NCI-H748 (cell line): ENCODE results near the gene NR1H3.
A peak's percentile ranks its signal among the peaks of the same experiment; 100 is the strongest.

Experiments used
- DNase-seq: peaks from one replicate; lab custom pipeline; 2025; ENCODE audit not compliant: unreplicated experiment; lab: John Stamatoyannopoulos, UW

The NR1H3 gene

GRCh38 chr11:47269002-47269828, 11.4 kb downstream of the NR1H3 start:
- DNase-seq, result peak; percentile 93

GRCh38 chr11:47269829-47270305, 12.1 kb downstream of the NR1H3 start, which contains the start of gene MADD:
TSS of gene MADD (plus strand) at chr11:47270133.
- DNase-seq, result peak; percentile 93

DNA sequence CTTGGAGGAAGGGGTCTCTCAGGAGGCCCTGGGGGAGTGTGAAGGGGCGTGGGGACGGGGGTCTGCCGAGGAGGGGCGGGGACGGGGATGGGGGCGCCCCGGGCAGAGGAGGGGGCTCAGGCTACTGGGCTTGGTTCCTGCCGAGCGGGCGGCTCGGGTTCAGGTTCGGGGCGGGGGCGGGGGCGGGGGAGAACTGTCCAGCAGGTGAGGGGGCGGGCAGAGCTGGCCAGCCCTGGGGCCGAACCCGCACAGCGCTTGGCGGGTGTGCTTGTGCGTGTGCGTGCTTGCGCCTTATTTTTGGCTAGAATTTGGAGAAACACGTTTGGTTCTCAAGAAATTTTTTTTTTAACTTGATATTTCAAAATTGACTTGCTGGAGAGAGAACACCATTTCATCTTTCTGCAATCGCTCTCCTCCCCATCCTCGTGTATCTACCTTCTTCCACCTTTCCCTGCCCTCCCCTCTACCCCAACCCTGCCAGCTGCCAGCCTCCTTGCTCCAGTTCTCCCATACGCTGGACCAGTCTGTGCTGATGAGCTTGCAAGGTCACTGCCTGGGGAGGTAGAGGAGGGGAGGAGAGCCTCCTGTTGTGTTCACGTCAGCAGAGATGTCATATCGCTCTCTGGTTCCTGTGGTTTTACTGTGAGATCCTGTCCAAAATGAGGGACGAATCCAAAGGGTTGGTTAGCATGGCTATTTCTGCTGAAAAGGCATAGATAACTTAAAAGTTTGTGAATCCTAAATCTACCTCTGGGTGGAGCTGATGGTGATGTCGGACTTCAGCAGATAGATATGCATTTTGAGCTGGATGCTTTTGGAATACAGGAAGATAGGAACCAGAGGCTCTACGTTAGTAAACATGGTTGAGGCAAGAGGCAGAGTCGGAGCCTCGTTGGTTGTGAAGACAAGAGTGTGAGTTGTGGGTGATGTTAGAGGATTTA, 12.8 kb downstream of the NR1H3 start:
- DNase-seq, result peak; percentile 51

DNA sequence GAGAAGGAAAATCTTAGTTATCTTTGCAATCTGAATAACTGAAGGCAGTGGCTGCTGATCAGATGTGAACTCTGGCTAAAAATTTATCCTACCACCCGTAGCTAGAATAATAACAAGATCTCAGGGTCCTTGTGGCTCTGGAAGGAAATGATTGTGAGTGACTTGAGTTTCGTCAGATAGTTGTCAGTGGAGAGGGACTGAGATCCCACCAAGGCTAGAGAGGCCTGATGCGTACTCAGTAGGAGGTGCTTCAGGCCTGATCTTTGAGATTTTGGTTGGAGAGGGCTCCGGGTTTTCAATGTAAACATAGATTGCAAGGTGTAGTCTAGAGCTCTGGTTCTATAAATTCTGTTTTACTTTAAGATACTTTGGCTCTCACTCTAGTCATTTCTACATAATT, 13.5 kb downstream of the NR1H3 start:
- no peak for DNase-seq

DNA sequence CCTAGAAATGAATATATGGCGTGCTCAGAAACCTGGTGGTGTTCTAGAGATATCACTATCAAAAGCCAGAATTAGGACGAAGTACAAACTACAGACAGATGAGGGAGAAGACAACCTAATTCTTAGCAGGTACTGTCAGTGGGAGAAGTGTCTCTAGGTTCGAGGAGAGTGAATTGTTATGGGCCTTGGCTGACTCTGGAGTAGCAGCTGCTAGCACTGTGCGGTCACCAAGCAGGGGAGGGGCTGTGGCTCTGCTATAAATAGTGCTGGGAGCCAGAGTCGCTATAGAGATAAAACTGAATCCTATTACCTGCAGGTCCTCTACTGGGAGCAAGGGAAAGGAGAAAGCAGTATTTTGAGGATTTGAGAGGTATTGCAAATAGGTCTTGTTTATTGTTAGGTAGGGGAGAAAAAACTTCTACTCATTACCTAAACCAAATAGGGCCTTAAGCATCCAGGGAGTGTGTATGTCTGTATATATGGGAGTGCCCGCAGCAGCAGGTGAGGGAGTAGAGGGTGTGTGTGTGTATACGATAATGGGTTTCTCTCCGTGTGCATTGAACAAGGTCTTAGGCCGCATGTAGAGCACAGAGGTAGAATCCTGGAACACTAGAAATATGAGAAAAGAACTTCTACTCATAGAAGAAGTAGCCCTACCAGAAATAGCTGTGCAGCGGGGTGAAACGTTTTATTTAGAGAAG, 14.3 kb downstream of the NR1H3 start:
- DNase-seq, result peak; percentile 31

DNA sequence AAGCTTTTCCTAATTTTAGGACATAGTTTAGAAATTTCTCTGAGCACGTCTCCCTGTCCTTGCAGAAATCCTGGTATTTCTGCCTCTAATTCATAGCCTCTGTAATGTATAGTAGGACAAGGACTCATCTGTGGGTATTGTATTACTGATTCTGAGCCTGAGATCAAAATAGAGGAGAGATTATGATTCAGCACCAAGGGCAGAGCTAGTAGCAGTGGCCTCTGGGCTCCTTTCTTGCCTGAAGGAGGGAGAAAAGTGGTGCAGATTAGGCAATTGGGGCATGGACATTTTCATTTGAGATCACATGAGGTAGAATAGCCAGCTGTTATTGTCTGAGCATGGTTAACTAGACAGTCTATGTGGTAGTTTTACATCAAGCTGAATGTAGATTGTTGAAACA, 14.9 kb downstream of the NR1H3 start:
- no peak for DNase-seq

DNA sequence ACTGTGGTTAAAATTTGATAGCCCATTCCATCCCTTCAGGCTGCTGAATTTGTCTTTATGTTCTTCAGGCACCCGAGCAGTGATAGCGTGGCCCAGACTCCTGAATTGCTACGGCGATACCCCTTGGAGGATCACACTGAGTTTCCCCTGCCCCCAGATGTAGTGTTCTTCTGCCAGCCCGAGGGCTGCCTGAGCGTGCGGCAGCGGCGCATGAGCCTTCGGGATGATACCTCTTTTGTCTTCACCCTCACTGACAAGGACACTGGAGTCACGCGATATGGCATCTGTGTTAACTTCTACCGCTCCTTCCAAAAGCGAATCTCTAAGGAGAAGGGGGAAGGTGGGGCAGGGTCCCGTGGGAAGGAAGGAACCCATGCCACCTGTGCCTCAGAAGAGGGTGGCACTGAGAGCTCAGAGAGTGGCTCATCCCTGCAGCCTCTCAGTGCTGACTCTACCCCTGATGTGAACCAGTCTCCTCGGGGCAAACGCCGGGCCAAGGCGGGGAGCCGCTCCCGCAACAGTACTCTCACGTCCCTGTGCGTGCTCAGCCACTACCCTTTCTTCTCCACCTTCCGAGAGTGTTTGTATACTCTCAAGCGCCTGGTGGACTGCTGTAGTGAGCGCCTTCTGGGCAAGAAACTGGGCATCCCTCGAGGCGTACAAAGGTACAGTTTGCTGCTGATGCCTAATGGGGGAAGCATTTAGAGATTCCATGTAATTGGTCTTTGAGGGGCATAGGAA, 16.9 kb downstream of the NR1H3 start:
- DNase-seq, result no peak

- DNase-seq, result no peak
Observed at GRCh38 chr11:47276923-47277322, 19.1 kb downstream of the NR1H3 start.

GRCh38 chr11:47278058-47278457, 20.3 kb downstream of the NR1H3 start:
- no peak for DNase-seq

GRCh38 chr11:47278769-47279168, 21.0 kb downstream of the NR1H3 start:
- DNase-seq, result no peak

DNA sequence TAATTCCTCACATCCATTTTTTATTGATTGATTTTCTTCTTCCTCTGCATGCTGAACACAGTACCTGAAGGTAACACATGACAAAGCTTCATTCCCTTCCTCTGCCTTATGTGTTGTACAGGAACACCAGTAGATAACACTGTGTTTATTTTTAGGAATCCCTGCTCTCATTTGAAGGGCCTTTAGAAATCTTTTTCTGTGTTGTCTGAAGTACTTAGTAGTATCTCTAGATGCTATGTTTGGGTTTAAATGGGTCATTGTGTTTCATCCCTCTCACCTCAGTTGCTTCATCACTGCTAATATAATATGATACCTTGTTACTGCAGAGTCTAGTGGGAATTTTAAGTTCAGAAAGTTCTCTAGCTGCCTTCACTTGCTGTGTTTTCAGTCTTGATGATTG, 22.3 kb downstream of the NR1H3 start:
- DNase-seq, result no peak

DNA sequence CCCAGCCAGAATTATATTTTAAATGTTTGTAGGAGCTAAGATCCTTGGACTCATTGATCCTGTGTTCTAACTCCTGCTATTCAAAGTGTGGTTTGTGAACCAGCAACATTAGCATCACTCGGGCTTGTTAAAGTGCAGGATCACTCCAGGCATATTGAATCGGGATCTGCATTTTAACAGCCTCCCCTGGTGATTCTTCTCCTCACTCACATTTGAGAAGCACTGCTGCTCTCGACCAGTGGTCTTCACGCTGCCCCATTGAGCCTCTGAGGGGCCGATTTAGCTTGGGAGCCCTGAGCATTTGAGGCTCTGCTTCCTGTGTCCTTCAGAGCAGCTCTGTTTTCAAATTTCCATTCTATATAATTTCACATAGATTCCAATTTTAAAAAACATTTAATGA, 23.1 kb downstream of the NR1H3 start:
- no peak for DNase-seq

DNA sequence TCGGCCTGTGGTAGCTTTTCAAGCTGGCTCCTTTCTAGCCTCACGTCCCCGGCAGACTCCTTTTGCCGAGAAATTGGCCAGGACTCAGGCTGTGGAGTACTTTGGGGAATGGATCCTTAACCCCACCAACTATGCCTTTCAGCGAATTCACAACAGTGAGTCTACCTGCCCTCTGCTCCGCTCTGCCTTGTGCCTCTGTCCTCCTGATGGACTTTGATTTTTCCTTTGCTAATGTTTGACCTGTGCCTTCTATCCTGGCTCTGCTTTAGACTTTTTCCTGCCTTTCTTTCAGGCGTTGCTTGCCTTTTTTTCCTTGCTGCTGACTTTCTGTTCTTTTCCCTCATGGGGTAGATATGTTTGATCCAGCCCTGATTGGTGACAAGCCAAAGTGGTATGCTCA, 24.7 kb downstream of the NR1H3 start:
- DNase-seq, result no peak

DNA sequence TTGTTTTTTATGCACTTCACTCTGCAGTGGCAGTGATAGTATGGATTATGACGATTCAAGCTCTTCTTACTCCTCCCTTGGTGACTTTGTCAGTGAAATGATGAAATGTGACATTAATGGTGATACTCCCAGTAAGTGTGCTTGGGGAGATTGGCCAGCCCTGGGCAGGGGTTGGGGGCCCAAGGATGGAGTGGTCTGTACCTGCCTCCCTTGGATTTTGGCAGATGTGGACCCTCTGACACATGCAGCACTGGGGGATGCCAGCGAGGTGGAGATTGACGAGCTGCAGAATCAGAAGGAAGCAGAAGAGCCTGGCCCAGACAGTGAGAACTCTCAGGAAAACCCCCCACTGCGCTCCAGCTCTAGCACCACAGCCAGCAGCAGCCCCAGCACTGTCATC, 26.4 kb downstream of the NR1H3 start:
- DNase-seq, result no peak

- DNase-seq, result no peak
Observed at GRCh38 chr11:47285969-47286770, 28.4 kb downstream of the NR1H3 start.

- DNase-seq, result no peak
Observed at GRCh38 chr11:47288066-47288465, 30.3 kb downstream of the NR1H3 start.

DNA sequence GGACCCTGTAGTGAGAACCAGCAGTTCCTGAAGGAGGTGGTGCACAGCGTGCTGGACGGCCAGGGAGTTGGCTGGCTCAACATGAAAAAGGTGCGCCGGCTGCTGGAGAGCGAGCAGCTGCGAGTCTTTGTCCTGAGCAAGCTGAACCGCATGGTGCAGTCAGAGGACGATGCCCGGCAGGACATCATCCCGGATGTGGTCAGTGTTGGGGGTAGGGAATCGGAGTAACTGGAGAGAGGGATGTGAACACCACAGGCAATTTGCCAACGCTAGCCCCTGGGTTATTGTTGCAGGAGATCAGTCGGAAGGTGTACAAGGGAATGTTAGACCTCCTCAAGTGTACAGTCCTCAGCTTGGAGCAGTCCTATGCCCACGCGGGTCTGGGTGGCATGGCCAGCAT, 32.1 kb downstream of the NR1H3 start:
- no peak for DNase-seq

GRCh38 chr11:47295385-47295784, 37.6 kb downstream of the NR1H3 start:
- no peak for DNase-seq

DNA sequence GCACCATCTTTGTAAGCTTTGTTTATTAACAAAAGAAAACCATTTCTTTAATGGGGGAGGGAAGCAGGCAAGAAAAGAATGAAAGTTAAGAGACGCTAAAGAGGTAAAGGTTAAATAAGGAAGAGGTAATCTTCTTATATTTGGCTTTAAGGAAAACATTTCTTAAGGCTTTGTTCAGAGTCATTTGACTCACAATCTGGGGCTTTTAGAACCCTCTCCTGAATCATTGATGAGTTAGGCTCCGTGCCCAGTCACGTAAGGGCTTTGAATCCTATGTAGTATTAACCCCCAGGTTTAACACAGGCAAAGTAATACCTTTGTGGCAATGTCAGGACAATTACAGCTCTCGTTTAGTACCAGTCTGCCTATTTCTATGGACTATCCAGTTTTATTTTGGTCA, 38.2 kb downstream of the NR1H3 start:
- no peak for DNase-seq

- no peak for DNase-seq
Observed at GRCh38 chr11:47299078-47299477, 41.3 kb downstream of the NR1H3 start.
